T-helper 9 cell (primary cell): ENCODE measurements around the gene TTC38.
"Not testable (repeated sequence)": the region's sequence is repeated elsewhere in the genome, so short reads cannot be mapped to it uniquely, and the experiment has no call there.

Source experiments
- DNase-seq: peaks from one replicate; pipeline ENCODE4 v3.0.0-alpha.2; 2020

TTC38 gene

GRCh38 chr22:46297151-46297812 lies 29.5 kb downstream of the TTC38 start:
- no peak for DNase-seq

DNA sequence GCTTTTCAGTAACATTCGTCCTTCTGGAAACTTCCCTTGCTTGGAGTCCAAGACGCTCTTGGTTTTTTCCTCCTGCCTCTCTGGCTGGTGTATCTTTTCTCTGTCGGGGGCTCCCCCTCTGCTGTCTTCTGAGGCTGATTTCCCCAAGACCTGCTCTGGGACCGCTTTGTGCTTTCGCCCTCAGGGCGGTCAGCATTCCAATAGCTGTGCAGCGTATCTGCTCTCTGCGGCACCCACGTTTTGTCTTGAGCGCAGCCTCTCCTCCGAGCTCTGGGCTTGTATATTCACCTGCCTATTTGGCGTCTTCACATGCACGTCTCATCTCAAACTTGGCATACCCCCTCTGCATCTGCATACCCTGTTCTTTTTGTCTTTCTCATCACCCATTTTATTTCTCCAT lies 31.3 kb downstream of the TTC38 start:
- DNase-seq, result no peak

GRCh38 chr22:46300491-46300890 lies 32.7 kb downstream of the TTC38 start:
- DNase-seq, result no peak

DNA sequence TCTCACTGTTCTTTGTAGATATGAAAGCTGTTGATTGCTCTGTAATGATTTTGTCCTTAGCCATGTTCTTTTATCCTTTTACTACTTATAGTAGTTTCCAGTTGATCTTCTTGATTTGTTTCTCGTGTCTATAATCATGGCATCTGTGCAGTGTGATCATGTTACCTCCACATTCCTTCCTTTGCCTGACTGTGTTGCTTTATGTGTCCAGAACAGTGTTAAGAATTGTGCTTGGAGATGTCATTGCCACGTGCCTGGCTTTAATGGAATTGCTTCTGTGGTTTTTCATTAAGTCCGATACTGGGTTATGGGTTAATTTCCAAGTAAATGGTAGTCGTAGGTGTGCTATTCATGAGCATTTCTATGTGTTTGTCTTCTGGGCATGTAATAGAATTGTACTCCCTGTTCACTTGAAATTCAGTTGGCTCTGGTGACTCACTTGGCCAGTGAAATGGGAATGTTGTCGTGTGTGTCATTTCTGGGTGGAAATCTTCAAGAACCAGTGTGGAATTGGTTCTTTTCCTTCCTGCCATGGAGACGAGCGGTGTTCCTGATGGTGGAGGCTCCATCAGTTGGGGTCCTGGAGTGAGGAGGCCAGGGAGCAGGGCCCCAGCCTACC lies 35.6 kb downstream of the TTC38 start:
- DNase-seq, result no peak

- DNase-seq, result no peak
Observed at GRCh38 chr22:46308283-46308988, 40.6 kb downstream of the TTC38 start.

DNA sequence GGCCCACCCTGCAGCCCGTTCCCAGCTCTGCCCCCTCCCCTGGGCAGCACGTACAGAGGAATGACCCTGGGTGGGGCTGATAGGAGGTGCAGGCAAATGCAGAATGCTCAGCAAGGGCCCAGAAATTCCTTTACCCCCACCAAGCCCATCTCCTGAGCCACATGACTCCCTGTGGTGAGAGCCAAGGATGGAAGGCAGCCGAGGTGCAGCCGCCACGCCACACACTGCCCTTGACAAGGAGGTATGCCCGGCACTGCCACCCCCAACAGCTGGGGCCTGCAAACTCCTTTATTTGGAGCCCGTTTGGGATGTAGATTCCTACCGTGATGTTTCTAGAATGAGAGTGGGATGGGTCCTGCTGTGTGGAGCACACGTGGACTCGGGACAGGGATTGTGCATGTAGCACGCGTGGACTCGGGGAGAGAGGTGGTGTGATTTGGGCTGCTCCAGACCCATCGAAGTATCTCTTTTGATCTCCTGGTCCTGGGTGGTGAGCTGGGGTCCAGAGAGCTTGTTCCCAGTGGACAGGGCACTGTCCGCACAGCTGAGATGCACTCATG lies 41.8 kb downstream of the TTC38 start:
- DNase-seq, result no peak

GRCh38 chr22:46312056-46312455 lies 44.2 kb downstream of the TTC38 start:
- no peak for DNase-seq

- not testable (repeated sequence) for DNase-seq
Observed at GRCh38 chr22:46312848-46313247, 45.0 kb downstream of the TTC38 start.

- DNase-seq, result no peak
Observed at GRCh38 chr22:46315976-46316375, 48.2 kb downstream of the TTC38 start.

DNA sequence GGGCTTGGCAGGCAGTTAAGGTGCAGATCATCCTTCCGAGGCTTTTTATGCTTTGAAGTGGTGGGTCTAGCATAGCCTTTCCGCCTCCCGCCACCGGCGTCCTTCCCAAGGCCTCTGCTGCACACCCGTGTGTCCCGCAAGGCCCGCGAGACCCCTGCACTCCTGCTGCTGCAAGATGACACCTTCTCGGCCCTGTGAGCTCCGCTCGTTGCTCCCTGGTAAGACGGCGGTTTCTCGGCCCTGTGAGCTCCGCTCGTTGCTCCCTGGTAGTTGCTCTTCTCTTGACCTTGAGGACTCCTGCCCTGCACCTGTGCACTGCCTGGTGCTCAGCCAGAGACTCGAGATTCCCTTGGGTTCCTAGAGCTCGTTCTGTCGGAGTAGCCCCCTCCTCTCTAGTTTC lies 49.8 kb downstream of the TTC38 start:
- DNase-seq, result no peak

GRCh38 chr22:46318576-46318975 lies 50.8 kb downstream of the TTC38 start:
- no peak for DNase-seq

GRCh38 chr22:46319319-46319718 lies 51.5 kb downstream of the TTC38 start:
- DNase-seq, result no peak

- DNase-seq, result no peak
Observed at GRCh38 chr22:46320166-46320710, 52.4 kb downstream of the TTC38 start.

DNA sequence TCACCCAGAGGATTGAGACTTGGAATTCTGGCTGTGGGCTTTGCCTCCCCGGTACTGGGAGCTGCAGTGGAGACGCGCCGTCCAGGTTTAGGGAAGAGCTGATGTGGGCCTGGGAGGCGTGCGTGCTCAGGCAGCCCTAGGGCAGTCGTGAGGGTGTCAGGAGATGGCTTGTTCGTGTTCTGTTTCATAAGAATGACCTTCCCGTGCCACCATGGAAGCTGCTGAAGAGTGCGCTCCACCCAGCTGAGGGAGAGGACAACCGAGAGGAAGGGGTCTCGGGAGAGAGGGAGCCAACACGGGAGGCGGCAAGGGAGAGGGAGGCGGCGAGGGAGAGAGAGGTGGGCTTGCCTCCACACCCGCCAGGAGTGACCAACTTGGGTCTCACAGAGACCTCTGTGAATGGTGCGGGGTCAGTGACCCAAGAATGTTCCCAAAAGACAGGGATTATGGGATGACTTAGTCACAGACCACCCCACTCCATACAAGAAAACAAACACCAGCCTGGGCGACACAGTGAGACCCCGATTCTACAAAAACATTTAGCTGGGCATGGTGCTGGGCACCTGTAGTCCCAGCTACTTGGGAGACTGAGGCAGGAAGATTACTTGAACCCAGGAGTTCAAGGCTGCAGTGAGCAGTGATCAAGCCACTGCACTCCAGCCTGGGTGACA lies 53.0 kb downstream of the TTC38 start:
- no peak for DNase-seq

DNA sequence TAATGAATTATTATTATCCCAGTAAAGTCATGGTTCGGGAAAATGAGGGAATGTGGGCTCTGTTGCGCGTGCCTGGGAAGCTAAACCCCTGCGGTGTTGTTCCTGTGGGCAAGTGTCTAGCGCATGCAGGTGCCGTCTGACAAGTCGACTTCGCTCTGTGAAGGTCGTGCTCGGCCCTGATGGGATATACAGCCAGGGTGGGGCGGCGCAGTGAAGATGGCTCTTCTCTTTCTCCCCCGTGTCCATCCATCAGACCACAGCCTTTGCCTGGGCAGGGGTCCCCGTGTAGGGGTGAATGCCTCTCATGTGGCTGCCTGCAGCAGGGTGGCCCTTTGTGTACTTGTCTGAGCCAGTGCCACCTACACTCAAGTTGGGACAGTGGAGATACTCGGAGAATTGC lies 54.9 kb downstream of the TTC38 start:
- DNase-seq, result no peak

GRCh38 chr22:46323162-46323561 lies 55.4 kb downstream of the TTC38 start:
- no peak for DNase-seq

GRCh38 chr22:46326066-46326680 lies 58.4 kb downstream of the TTC38 start:
- no peak for DNase-seq

DNA sequence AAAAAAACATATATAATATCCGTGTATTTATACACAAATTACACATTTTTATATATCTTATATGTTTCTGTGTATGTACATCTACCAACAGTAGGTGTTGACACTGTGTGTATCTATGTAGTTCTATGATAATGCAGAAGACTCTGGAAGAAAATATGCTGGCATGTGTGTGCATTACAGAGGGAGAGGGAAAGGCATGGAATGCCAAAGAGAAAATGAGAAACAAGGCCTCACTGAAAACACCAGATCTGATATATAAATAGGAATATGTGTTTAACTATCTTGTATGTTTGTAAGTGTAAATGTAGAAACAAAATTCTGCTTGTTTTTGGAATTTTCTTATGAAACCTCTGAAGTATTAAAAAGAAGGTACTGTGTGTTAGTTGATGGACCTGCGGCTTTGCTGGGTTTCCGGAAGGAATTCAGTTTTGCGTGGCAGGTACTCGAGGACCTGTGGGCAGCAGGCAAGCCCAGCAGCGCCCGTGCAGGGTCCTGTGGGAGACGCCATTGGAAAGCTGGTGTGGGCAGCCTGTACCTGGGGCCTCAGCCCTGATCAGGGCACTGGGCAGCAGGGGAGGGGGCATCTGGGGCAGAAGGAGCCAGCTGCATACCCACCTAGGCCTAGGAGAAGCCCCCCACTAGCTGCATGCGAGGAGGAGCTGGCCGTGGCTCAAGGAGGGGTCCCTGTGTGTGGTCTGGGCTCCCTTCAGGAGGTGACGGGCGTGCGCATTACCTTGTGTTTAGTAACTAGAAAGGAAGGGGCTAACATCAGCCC lies 60.1 kb downstream of the TTC38 start:
- no peak for DNase-seq

GRCh38 chr22:46328797-46329196 lies 61.0 kb downstream of the TTC38 start:
- no peak for DNase-seq

DNA sequence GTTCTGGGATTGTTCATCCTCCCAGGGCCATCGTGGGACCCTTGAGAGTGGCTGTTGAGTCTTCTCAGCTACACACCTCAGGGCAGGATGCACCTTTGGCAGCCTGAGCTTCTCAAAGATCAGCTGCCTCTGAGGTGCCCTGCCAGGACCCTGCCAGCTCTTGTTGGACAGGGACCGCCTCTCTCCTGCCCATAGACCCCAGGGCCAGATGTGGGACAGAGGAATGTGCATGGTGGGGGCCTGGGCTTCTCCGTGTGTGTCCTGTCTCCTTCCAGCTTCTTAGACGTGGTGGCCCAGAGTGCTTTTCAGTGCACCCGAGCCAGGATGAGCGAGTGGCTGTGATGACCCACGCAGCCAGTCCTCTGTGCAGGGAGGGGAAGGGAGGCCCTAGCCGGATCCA lies 61.8 kb downstream of the TTC38 start:
- no peak for DNase-seq

DNA sequence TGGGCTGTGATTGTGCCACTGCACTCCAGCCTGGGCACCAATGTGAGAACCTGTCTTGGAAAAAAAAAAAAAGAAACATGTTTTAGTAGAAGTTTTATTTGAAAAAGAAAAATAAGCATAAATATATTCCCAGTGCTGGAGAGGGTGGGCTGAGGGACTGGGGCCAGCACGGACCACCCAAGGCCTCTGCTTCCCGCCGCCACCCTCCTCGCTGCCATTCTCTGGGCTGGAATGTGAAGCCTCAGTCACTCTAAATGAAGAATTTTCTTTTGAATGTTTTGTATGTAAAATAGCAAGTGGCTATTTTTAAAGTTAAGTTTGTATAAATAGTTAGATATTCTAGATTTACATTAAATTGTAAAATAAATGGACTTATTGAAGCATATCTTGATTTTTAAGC lies 62.6 kb downstream of the TTC38 start:
- DNase-seq, result no peak

- no peak for DNase-seq
Observed at GRCh38 chr22:46331496-46331895, 63.7 kb downstream of the TTC38 start.
